DOHH2 (cell line): ENCODE data around the gene TCF12.

Source experiments
- H3F3A ChIP-seq: fragments of 200-600 bp; sonication (generic), shearing (Covaris generic); 2 replicates; pipeline ENCODE4 v1.6.0; 2016; ENCODE audit warnings: antibody characterized with exemption, mild to moderate bottlenecking; ENCODE audit not compliant: control insufficient read depth, insufficient read depth
- H3K27ac ChIP-seq: fragments of 200-600 bp; sonication (generic); 2 replicates; pipeline ENCODE4 v1.5.1; 2014; ENCODE audit warnings: low read depth, mild to moderate bottlenecking, low read length, moderate library complexity
- H3K27me3 ChIP-seq: fragments of 200-600 bp; sonication (generic); 2 replicates; pipeline ENCODE4 v1.6.1; 2014; ENCODE audit warnings: mild to moderate bottlenecking, low read length, mixed read lengths; ENCODE audit not compliant: control insufficient read depth
- H3K36me3 ChIP-seq: fragments of 200-600 bp; sonication (generic); 2 replicates; pipeline ENCODE4 v1.6.1; 2014; ENCODE audit warnings: mild to moderate bottlenecking, low read length, moderate library complexity, mixed read lengths; ENCODE audit not compliant: control insufficient read depth
- H3K4me1 ChIP-seq: fragments of 200-600 bp; sonication (generic); 2 replicates; pipeline ENCODE4 v1.6.1; 2014; ENCODE audit warnings: mild to moderate bottlenecking, low read length, mixed read lengths; ENCODE audit not compliant: control insufficient read depth
- H3K4me2 ChIP-seq: fragments of 200-600 bp; sonication (generic); 2 replicates; pipeline ENCODE4 v1.6.0; 2014; ENCODE audit warnings: mild to moderate bottlenecking, low read length, moderate library complexity
- H3K4me3 ChIP-seq: fragments of 200-600 bp; sonication (generic); 2 replicates; pipeline ENCODE4 v1.5.1; 2014; ENCODE audit warnings: mild to moderate bottlenecking, low read length, mixed read lengths
- H3K79me2 ChIP-seq: fragments of 200-600 bp; sonication (generic); 2 replicates; pipeline ENCODE4 v1.6.1; 2014; ENCODE audit warnings: mild to moderate bottlenecking, low read length, mixed read lengths; ENCODE audit not compliant: control insufficient read depth
- H3K9me2 ChIP-seq: fragments of 200-600 bp; sonication (generic); replicated peaks from 2 replicates; pipeline ENCODE4 v1.6.1; 2014; ENCODE audit warnings: mild to moderate bottlenecking, low read length, mixed read lengths; ENCODE audit not compliant: control insufficient read depth
- H3K9me3 ChIP-seq: fragments of 200-600 bp; sonication (generic); 2 replicates; pipeline ENCODE4 v1.6.1; 2014; ENCODE audit warnings: antibody characterized with exemption, low read length, mixed read lengths; ENCODE audit not compliant: control insufficient read depth, insufficient read depth
- H4K20me1 ChIP-seq: fragments of 200-600 bp; sonication (generic); 2 replicates; pipeline ENCODE4 v1.6.0; 2014; ENCODE audit warnings: low read depth, mild to moderate bottlenecking, antibody characterized with exemption, low read length, moderate library complexity; ENCODE audit not compliant: control insufficient read depth, insufficient read depth
- EZH2phosphoT487 ChIP-seq: fragments of 200-600 bp; sonication (generic); IDR thresholded peaks from 2 replicates; pipeline ENCODE4 v1.6.1; 2017; ENCODE audit warnings: borderline replicate concordance, mild to moderate bottlenecking, antibody characterized with exemption, low read length, moderate library complexity, mixed read lengths
- TF ChIP-seq, protein P1 (sequence below): fragments of 200-600 bp; sonication (generic); IDR thresholded peaks from one replicate; pipeline ENCODE4 v1.5.1; 2014; ENCODE audit warnings: antibody characterized with exemption, mild to moderate bottlenecking, low read depth, low read length; ENCODE audit not compliant: poor library complexity, severe bottlenecking

TCF12 gene

DNA sequence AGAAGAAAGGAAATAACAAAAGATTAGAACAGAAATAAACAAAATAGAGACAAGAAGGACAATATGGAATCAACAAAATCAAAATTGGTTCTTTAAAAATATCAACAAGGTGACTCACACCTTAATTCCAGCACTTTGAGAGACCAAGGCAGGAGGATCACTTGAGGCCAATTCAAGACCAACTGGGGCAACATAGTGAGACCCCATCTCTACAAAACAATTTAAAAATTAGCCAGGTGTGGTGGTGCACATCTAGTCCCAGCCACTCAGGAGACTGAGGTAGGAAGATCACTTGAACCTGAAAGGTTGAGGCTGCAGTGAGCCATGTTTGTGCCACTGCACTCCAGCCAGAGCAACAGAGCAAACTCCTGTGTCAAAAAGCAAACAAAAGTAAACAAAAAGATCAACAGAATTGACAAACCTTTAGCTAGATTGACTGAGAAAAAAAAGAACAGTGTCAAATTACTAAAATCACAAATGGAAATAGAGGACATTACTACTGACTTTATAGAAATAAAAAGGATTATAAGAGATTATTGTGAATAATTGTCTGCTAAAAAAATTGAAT, 267.1 kb downstream of the TCF12 start:
- TF ChIP-seq EZH2phosphoT487, result no peak
- TF ChIP-seq, protein P1, sequence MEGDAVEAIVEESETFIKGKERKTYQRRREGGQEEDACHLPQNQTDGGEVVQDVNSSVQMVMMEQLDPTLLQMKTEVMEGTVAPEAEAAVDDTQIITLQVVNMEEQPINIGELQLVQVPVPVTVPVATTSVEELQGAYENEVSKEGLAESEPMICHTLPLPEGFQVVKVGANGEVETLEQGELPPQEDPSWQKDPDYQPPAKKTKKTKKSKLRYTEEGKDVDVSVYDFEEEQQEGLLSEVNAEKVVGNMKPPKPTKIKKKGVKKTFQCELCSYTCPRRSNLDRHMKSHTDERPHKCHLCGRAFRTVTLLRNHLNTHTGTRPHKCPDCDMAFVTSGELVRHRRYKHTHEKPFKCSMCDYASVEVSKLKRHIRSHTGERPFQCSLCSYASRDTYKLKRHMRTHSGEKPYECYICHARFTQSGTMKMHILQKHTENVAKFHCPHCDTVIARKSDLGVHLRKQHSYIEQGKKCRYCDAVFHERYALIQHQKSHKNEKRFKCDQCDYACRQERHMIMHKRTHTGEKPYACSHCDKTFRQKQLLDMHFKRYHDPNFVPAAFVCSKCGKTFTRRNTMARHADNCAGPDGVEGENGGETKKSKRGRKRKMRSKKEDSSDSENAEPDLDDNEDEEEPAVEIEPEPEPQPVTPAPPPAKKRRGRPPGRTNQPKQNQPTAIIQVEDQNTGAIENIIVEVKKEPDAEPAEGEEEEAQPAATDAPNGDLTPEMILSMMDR, result no peak

DNA sequence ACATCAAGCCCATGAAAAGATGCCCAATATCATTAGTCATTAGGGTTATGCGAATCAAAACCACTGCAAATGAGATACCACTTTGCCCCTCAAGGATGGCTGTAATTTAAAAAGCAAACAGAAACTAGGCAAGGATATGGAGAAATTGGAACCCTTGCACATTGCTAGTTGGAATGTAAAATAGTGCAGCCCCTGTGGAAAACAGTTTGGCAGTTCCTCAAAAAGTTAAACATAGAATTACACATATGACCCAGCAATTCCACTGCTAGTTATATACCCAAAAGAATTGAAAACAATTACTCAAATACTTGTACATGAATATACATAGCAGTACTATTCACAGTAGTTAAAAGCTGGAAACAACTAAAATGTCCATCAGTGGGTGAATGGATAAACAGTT, 271.0 kb downstream of the TCF12 start:
- no peak for TF ChIP-seq EZH2phosphoT487
- TF ChIP-seq, protein P1, result no peak
- H3K9me3 ChIP-seq, result no peaks in the 10 kb centered on the region
- peaks cover 37% of the 10 kb centered on the region for H3K36me3 ChIP-seq
- no peaks in the 10 kb centered on the region for H3K4me1 ChIP-seq
- H3K79me2 ChIP-seq, result no peaks in the 10 kb centered on the region
- no peak overlapping the region for H3K4me2 ChIP-seq
- no peaks in the 10 kb centered on the region for H3K27me3 ChIP-seq
- no peaks in the 10 kb centered on the region for H4K20me1 ChIP-seq
- no peaks in the 10 kb centered on the region for H3F3A ChIP-seq
- no peaks in the 10 kb centered on the region for H3K9me2 ChIP-seq
- no peak overlapping the region for H3K4me3 ChIP-seq
- no peak overlapping the region for H3K27ac ChIP-seq

More for the DNA sequence above, 267.1 kb downstream of the TCF12 start:
- Histone ChIP-seq H3K4me3 (no peak overlapping the region), H3K79me2 (no peaks in the 10 kb centered on the region), H3K27ac (no peak overlapping the region), H3K36me3 (peaks cover 28% of the 10 kb centered on the region), H3F3A (no peaks in the 10 kb centered on the region), H3K27me3 (no peaks in the 10 kb centered on the region), H3K9me2 (no peaks in the 10 kb centered on the region), H3K4me1 (no peaks in the 10 kb centered on the region), H4K20me1 (no peaks in the 10 kb centered on the region), H3K9me3 (no peaks in the 10 kb centered on the region), H3K4me2 (no peak overlapping the region)

DNA sequence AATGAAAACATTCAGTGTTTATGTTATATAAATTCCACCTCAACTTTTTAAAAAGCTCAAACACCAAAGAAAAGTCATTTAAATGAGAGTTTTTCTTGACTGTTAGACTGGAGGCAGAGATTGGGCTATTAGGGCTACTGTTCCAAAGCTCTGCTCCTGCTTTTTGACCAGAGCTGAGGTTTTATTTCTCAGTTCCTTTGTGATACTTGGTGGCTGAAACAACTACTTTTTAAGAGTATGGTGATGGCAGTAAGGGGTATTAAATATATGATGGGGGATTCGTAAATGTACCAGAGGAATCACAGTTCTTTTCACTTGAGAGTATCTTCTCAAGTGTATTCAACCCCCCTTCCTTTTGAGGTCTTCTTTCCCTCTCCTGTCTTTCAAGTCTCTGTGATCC, 271.8 kb downstream of the TCF12 start:
- H3F3A ChIP-seq, result no peaks in the 10 kb centered on the region
- H3K4me1 ChIP-seq, result no peaks in the 10 kb centered on the region
- no peak overlapping the region for H3K4me3 ChIP-seq
- no peaks in the 10 kb centered on the region for H3K9me2 ChIP-seq
- no peaks in the 10 kb centered on the region for H4K20me1 ChIP-seq
- H3K36me3 ChIP-seq, result peaks cover 38% of the 10 kb centered on the region
- no peaks in the 10 kb centered on the region for H3K27me3 ChIP-seq
- H3K27ac ChIP-seq, result no peak overlapping the region
- no peaks in the 10 kb centered on the region for H3K79me2 ChIP-seq
- no peak overlapping the region for H3K4me2 ChIP-seq
- H3K9me3 ChIP-seq, result no peaks in the 10 kb centered on the region
- TF ChIP-seq, protein P1, result no peak
- TF ChIP-seq EZH2phosphoT487, result no peak

DNA sequence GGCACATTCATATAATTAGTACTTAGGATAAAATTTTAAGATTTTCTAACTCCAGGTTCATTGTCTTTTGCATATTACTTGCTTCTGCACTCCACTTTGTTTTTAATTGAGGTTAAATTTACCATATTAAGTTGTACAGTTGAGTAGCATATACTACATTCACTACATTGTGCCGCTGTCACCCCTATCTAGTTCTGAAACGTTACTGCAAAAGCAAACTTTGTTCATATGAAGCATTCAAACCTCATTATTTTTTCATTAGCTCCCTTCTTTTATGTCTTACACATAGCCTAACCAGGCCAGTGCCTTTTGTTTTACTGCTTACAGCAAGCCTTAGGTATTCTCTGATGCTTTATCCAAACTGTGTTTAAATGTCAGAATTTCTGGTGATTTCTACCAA, 274.7 kb downstream of the TCF12 start:
- H3K9me2 ChIP-seq, result no peaks in the 10 kb centered on the region
- H3K36me3 ChIP-seq, result peaks cover 28% of the 10 kb centered on the region
- TF ChIP-seq, protein P1, result no peak
- TF ChIP-seq EZH2phosphoT487, result no peak
- no peaks in the 10 kb centered on the region for H4K20me1 ChIP-seq
- no peak overlapping the region for H3K4me2 ChIP-seq
- H3K4me1 ChIP-seq, result no peaks in the 10 kb centered on the region
- no peaks in the 10 kb centered on the region for H3K9me3 ChIP-seq
- H3K4me3 ChIP-seq, result no peak overlapping the region
- no peaks in the 10 kb centered on the region for H3F3A ChIP-seq
- no peaks in the 10 kb centered on the region for H3K27me3 ChIP-seq
- no peaks in the 10 kb centered on the region for H3K79me2 ChIP-seq
- H3K27ac ChIP-seq, result no peak overlapping the region
